Measurements from ENCODE around the gene DDX42. TPM values are rescaled to one million over a fixed set of nuclear protein-coding genes. Genes with fewer than 3 reads are reported as not detected.
A peak's percentile ranks its signal among the peaks of the same experiment; 100 is the strongest.
"Not testable (repeated sequence)": the region's sequence is repeated elsewhere in the genome, so short reads cannot be mapped to it uniquely, and the experiment has no call there.

Gene DDX42
- total RNA-seq, 1 donor from 2014 or later = 56.7 TPM

DNA sequence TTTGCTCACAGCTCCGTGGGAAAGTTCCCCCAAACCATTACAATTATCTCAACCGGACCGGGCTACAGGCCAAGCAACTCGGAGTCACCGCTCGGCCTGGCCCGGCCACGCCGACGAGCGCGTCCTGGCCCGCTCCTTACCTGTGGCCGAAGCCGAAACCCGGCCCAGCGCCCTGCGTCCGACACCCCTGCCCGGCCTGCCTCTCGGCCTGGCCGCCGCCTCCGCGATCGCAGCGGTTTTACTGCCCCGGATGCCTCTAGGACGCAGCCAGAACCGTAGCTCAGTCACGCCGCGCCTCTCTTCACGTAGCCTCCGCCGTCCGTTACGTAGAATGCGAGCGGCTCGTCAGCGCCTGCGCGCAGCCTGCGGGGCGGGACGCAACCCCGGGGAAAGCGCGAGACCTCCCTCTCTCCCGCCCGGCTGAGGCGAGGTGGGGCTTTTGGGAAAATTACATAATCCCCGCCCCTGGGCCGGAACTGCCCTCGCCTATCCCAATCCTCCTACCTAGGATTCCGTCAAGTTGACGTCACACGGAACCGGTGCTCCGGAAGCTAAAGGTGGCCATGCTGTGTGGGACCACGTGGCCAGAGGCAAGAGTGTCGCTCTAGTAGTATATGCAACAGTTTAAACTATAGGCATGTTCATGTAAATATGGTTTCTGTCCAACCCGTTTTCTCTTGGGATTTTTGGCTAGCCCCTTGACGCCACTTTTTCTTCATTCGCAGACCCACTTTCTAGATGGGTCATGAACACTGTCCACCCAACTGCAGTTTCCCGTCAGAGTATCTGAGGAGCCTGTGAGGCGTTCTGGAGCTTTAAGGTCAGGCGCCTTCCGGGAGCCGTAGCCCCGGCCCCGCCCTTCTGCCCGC lies 464 bp upstream of the DDX42 start, which contains the start of gene CCDC47:
Gene CCDC47 (minus strand): TSS at position 326 of the 869 bp plus-strand sequence. CDS start 7,422 bp downstream, outside the sequence.
- ATAC-seq (peak; percentile 94), DNase-seq (peak; percentile 98)
- intact Hi-C loops (cut with micrococcal nuclease) = no loop called here

DNA sequence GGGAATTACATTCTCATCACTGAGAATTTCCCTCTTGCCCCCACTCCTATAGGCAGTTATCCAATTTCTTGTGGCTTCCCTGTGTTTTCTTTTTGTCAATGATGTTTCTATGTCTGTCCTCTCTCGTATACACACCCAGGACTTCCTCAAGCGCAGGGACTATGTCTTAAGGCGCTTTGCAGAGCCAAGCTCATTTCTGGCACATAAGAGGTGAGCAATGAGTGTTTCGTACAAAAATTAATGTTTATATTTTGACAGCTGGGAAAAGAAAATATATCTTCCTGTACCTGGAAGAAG lies 947 bp downstream of the DDX42 start:
- DNase-seq (no peak), ATAC-seq (no peak)
- intact Hi-C loops (cut with micrococcal nuclease) = no loop called here

DNA sequence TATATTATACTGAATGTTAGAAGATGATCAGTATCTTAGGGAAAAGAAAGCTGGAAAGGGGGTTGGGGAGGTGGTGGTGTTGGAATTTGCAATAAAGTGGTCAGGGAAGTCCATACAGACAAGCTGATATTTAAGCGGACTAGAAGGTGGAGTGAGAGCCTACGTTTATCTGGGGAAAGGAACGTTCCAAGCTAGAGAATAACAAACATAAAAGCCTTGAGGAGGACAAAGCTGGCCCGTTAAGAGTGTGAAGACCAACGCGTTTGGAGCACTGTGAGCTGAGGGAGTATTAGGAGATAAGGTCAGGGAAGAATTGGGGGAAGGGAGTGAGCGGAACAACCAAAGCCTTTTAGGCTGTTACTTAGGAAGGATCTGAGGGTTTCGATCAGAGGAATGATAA lies 1.4 kb downstream of the DDX42 start:
- no peak for ATAC-seq
- intact Hi-C loops (cut with micrococcal nuclease) = no loop called here

DNA sequence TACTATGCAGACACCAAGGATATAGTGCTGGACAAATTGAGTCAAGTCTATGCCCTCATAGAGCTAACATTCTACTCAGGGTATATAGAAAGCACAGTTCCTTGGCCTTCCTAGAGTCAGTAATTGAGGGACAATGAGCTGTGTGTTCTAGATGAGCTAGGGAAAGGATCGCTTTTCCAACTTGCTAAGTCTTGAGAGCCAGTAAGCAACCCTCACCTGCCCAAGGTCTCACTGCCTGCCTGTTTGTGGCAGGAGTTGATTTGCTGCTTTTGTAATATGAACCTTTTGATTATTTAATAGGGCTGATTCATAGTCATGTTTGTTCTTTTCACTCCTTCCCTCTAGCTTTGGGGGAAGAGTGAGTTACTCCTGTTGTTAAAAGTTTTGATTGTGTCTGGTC lies 6.5 kb downstream of the DDX42 start:
- ATAC-seq (no peak), DNase-seq (no peak)
- intact Hi-C loops (cut with micrococcal nuclease) = no loop called here

More for the DNA sequence above, 1.4 kb downstream of the DDX42 start:
- no peak for DNase-seq

DNA sequence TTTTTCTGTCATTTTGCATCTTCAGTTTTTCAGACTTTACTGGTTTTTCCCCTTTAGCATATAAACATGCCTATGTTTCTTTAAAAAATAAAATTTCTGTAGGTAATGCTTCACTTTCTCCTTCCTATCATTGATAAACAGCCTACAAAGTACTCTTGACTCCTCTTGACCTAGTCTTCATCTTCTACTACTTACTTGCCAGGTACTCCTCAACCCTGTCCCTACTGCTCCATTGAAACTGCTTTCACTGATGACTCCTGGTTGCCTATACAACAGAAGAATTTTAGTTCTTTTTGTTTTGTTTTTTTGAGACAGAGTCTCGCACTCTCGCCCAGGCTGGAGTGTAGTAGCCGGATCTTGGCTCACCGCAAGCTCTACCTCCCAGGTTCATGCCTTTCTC lies 7.0 kb downstream of the DDX42 start:
- ATAC-seq (no peak), DNase-seq (no peak)
- intact Hi-C loops (cut with micrococcal nuclease) = no loop called here

DNA sequence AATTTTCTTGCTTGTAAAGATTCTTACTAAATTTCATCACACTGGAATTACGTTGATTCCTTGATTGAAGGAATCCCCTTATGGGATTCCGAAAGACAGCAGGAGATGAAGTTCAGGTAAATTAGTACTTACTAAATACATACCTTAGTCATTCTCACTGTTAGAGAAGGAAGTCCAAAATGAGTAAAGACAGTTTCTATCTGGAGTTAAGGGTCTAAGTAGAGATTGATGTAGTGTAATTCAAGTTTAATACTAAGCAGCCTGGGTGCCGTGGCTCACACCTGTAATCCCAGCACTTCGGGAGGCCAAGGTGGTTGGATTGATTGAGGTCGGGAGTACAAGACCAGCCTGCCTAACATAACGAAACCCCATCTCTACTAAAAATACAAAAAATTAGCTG lies 9.6 kb downstream of the DDX42 start:
- intact Hi-C loops (cut with micrococcal nuclease) = no loop called here
- ATAC-seq (no peak), DNase-seq (no peak)

DNA sequence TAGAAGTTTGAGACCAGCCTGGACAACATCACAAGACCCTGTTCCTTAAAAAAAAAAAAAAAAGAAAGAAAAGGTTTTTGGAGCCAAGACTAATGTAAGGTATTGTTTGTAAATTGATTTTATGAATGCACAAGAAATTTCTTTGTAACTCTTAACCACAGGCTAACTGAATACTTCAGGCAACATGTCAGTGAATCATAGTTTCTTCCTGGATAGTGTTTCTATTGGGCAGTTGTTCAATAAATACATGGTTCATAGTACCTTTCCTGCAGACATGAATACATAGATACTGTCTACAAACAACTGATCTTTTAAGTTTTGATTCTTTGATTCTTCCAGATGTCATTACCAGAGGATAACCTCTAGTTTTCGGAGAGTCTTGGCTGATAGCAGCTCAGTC lies 11.6 kb downstream of the DDX42 start:
- intact Hi-C loops (cut with micrococcal nuclease) = no loop called here
- DNase-seq = no peak
- no peak for ATAC-seq

DNA sequence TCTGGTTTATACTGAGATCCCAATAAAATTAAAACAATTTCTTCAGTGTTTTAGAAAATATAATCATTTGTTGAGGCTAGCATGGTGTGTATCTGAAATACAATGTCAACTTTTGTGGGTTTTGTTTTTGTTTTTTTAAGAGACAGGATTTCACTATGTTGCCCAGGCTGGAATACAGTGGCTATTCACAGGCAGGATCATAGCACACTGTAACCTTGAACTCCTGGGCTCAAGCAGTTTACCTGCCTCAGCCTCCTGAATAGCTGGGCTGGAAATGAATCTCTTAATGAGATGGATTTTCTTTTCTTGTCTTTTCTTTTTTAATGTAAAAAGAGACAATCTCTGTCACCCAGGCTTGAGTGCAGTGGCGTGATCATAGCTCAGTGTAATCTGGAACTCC lies 12.1 kb downstream of the DDX42 start:
- no peak for DNase-seq
- no peak for ATAC-seq
- intact Hi-C loops (cut with micrococcal nuclease) = no loop called here

DNA sequence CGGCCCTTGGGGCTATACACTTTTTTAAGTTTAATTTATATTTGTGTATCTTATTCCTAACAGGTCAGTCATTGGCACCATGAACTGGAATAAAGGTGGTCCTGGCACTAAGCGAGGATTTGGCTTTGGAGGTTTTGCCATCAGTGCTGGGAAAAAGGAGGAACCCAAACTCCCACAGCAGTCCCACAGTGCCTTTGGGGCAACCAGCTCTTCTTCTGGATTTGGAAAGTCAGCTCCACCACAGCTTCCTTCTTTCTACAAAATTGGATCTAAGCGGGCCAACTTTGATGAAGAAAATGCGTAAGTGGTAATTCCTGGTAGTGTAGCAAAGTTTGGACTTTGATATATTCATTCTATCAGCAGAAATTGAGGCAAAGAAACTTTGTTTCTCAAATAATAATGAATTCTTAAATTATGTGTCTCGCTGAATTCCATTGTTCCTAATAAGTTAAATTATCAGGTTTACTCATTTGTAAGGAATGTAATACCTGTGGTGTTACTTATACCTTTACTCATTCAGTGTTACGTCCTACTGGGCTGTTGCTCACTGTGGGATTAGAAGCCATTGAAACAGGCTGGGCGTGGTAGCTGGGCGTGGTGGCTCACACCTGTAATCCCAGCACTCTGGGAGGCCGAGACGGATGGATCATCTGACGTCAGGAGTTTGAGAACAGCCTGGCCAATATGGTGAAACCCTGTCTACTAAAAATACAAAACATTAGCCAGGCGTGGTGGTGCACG lies 13.2 kb downstream of the DDX42 start:
- DNase-seq (no peak), ATAC-seq (no peak)
- intact Hi-C loops (cut with micrococcal nuclease) = no loop called here

DNA sequence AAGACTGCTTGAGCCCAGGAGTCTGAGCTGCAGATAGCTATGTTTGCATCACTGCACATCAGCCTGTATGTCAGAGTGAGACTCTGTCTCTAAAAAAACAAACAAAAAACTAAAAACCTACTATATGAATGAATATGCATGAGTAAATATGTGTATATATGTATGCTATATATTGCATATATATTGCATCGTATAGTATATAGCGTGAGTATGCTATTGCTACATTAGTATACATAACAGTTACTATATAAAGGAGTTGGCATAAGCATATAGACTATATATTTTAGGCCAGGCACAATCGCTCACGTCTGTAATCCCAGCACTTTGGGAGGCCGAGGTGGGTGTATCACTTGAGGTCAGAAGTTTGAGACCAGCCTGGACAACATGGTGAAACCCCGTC lies 16.1 kb downstream of the DDX42 start:
- intact Hi-C loops (cut with micrococcal nuclease) = no loop called here
- no peak for ATAC-seq
- no peak for DNase-seq

DNA sequence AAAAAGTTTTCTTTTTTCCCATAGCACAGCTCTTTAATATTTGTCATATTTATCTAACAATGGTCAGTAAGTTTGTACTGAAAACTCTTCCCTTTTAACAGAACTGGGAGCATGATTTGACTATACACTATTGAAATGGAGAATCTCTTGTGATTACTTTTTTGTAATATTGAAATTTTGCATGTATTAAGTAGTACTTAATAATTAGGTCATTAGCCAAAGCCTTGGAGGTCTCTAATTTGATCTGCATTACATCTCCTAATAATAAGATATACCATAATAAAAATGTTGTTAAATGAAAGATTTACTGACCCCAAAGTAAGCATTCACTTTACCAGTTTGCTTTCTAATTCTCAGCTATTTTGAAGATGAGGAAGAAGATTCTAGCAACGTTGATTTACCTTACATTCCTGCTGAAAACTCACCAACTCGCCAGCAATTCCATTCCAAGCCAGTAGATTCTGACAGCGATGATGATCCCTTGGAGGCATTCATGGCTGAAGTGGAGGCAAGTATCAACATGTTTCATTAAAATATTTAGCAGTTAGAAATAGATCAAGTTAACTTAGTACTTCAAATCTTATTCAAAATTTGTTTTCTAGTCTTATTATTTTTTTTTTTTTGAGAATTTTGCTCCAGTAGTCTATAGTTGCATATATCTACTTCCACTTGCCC lies 18.2 kb downstream of the DDX42 start:
- intact Hi-C loops (cut with micrococcal nuclease) = no loop called here
- ATAC-seq = no peak
- no peak for DNase-seq

DNA sequence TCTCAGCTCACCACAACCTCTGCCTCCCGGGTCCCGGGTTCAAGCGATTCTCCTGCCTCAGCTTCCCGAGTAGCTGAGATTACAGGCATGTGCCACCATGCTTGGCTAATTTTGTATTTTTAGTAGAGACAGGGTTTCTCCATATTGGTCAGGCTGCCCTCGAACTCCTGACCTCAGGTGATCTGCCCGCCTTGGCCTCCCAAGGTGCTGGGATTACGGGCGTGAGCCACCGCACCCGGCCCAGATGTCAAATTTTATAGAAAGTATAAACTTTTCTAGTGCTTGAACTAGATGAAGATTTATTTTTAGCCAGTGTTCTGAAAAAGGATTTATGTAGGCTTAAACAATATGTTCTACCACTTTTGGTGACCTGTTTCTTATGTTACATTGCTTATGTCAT lies 22.4 kb downstream of the DDX42 start:
- DNase-seq; intact Hi-C loops (cut with micrococcal nuclease); ATAC-seq: not testable (repeated sequence)

DNA sequence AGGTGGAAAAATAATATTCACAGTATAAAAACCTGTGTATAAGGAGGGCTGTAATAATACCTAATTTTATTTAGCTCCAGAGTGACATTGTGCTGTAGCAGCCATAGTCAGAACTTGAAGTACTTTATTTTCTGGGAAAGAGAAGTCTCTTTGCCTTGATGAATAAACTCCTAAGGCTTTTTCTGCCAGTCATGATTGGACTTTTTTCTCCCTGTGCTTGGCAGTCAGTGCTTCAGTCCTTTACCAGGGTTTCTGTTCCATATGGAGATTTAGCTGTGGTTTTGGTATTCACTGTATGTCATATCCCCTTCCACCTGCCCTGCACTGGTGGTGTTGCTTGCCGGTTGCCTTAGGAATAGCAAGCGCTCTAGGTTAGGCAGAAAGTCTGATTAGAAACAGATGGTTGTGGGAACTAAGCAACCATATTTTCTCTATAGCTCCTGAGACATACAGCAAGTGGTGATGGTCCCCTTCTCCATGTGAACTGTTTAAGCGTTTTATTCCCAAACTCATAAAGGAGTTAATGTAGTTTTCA lies 24.7 kb downstream of the DDX42 start:
- intact Hi-C loops (cut with micrococcal nuclease) = no loop called here
- DNase-seq = no peak
- no peak for ATAC-seq

DNA sequence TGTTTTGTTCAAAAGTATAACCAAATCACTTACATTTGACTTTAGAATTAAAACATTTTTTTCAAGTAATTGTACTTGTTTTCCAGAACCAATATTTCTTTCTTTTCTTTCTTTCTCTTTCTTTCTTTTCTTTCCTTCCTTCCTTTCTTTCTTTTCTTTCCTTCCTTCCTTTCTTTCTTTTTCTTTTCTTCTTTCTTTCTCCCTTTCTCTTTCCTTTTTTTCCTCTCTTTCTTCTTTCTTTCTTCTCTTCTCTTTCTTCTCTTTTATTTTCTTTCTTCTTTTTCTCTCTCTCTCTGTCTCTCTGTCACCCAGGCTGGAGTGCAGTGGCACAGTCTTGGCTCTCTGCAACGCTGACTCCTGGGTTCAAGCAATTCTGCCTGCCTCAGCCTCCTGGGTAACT lies 26.8 kb downstream of the DDX42 start:
- intact Hi-C loops (cut with micrococcal nuclease) = no loop called here
- no peak for ATAC-seq
- no peak for DNase-seq

DNA sequence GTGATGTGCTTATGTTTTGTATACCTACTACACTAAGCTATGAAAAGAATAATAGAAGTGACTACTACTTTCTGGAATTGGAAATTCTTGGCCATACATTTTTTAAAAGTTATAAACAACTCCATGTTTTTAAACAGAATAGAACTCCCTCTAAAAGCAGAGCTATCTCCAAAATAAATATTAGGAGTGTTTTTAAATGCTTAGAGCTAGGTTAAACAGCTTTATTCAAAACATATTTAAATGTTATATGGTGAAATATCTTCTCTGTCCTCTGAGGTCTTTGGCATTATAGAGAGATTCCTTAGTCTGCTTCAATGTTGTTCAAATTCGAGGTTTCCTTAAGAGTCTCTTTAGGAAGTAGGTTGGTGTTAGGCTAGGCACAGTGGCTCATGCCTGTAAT lies 30.4 kb downstream of the DDX42 start:
- DNase-seq = no peak
- ATAC-seq = no peak
- intact Hi-C loops (cut with micrococcal nuclease) = no loop called here

DNA sequence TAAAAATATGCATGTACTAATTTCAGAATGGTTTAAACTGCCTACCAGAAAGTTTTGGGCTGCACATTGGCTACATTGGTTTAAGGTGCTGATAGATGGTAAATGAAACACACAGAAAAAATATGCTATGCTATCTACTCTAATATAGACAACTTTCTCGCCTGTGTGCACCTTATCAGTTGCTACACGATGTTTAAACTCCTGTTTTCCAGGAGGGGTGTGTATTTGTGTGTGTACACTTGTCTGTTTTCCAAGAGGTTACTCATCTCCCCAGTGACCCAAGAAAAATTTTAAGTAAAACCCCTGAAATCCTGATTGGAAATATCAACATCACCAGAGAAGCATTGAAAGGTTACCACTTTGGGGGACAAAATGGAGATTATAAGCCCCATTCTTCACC lies 31.6 kb downstream of the DDX42 start:
- DNase-seq = no peak
- ATAC-seq = no peak
- intact Hi-C loops (cut with micrococcal nuclease) = no loop called here

DNA sequence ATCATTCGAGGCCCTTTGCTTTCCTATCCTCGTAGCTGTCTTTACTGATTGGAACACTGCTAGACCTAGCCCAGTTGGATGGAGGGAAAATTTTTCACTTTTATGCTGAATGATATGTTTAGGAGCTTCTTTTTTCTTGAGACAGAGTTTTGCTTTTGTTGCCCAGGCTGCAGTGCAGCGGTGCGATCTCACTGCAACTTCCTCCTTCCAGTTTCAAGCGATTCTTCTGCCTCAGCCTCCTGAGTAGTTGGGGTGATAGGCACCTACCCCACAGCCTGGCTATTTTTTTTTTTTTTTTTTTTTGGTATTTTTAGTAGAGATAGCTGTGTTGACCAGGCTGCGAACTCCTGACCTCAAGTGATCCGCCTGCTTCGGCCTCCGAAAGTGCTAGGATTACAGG lies 36.0 kb downstream of the DDX42 start:
- ATAC-seq = no peak
- intact Hi-C loops (cut with micrococcal nuclease) = no loop called here
- DNase-seq = no peak

DNA sequence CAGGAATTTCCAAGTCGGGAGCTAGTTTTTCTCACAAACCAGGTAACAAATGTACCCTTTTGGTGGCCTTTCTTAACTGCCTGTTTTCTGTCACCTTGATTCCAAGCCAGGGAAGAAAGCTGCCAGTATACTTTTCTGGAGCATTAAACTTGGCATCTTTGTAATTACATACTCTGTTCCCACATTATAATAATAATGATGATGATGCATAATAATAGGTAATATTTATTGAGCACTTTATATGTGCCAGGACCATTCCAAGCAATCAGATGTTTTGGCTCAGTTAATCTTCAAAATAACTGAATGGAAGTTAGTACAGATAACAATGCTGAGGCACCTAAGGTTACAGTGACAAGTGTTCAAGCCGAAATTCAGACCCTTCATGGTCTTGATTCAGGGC lies 42.2 kb downstream of the DDX42 start:
- intact Hi-C loops (cut with micrococcal nuclease) = no loop called here
- DNase-seq (no peak), ATAC-seq (no peak)

DNA sequence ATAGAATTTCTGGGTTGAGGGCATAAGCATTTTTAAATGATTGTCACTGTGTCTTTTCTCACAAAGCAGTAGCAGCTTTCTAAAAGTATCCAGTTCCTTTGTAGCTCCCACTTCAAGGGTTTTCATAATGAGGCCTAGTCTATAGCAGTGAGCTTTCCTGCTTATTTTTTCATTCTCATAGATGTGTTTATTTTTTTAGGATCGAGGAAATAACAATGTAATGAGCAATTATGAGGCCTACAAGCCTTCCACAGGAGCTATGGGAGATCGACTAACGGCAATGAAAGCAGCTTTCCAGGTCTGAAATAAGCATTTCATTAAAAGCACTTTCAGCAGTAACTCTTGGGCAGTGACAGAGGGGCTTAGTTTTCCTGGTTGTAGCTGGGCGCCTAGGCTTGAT lies 42.7 kb downstream of the DDX42 start:
- intact Hi-C loops (cut with micrococcal nuclease) = no loop called here
- no peak for ATAC-seq
- no peak for DNase-seq

DNA sequence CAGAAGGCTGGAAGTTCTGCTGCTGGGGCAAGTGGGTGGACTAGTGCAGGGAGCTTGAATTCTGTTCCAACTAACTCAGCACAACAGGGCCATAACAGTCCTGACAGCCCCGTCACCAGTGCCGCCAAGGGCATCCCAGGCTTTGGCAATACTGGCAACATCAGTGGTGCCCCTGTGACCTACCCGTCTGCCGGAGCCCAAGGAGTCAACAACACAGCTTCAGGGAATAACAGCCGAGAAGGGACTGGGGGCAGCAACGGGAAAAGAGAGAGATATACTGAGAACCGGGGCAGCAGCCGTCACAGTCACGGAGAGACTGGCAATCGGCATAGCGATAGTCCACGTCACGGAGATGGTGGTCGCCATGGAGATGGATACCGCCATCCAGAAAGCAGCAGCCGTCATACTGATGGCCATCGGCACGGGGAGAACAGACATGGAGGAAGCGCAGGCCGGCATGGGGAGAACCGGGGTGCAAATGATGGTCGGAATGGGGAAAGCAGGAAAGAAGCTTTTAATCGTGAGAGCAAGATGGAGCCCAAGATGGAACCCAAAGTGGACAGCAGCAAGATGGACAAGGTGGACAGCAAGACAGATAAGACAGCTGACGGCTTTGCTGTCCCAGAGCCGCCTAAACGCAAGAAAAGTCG lies 43.9 kb downstream of the DDX42 start:
- intact Hi-C loops (cut with micrococcal nuclease) = no loop called here
- DNase-seq (no peak), ATAC-seq (no peak)
